ENCODE data around the gene PLIN4. TPM values are rescaled to one million over a fixed set of nuclear protein-coding genes. Genes with fewer than 3 reads are reported as not detected.

The PLIN4 gene
- total RNA-seq, 4 donors from 2014 or later, result 65.1 to 689 (median 138) TPM

- Histone ChIP-seq H3K4me1 (no peaks in the 10 kb centered on the region), H3K36me3 (no peaks in the 10 kb centered on the region), H3K27ac (no peak overlapping the region), H3K27me3 (peaks cover 0 to 17% of the 10 kb centered on the region in 2 donors), H3K4me3 (no peak overlapping the region), H3K9me3 (no peaks in the 10 kb centered on the region)
- TF ChIP-seq CTCF (IDR thresholded peaks at IDR 0.05) (no peak), EP300 (IDR thresholded peaks at IDR 0.05) (no peak), POLR2A (IDR thresholded peaks at IDR 0.05) (no peak)
- 70 to 79% methylated on average over 20 to 23 of the region's 23 CpGs for WGBS, 2 donors
- DNase-seq (ENCODE audit: low spot score in 2 of 2), result no peak
These were observed 7.3 kb upstream of the PLIN4 start for GRCh38 chr19:4525563-4526002.

- no peaks in the 10 kb centered on the region for H3K9me3 ChIP-seq
- H3K27me3 ChIP-seq, result peaks cover 0 to 16% of the 10 kb centered on the region in 2 donors
- H3K27ac ChIP-seq, result no peak overlapping the region
- no peaks in the 10 kb centered on the region for H3K36me3 ChIP-seq
- no peak overlapping the region for H3K4me3 ChIP-seq
- 65 to 68% methylated on average over 21 of the region's 23 CpGs for WGBS, 2 donors
- TF ChIP-seq POLR2A (IDR thresholded peaks at IDR 0.05) (no peak), CTCF (IDR thresholded peaks at IDR 0.05) (peak; percentile 43 to 66 (median 58))
- peak; percentile 28 to 63 for DNase-seq (ENCODE audit: low spot score in 2 of 2)
- no peaks in the 10 kb centered on the region for H3K4me1 ChIP-seq
These were observed 6.7 kb upstream of the PLIN4 start for GRCh38 chr19:4524808-4525562.

GRCh38 chr19:4523306-4524110 lies 5.2 kb upstream of the PLIN4 start:
- DNase-seq (ENCODE audit: low spot score in 2 of 2), result peak in 1 of 2 donors; percentile 24
- Histone ChIP-seq H3K9me3 (no peaks in the 10 kb centered on the region), H3K4me1 (peaks cover 0 to 10% (median 0%) of the 10 kb centered on the region in 4 donors), H3K27me3 (peaks cover 0 to 20% of the 10 kb centered on the region in 2 donors), H3K4me3 (no peak overlapping the region), H3K36me3 (no peaks in the 10 kb centered on the region), H3K27ac (no peak overlapping the region)
- 46 to 78% methylated on average over 20 to 50 of the region's 53 CpGs for WGBS, 2 donors
- TF ChIP-seq CTCF (IDR thresholded peaks at IDR 0.05) (peak in 3 of 5 experiments; percentile 27 to 48 (median 35)), POLR2A (IDR thresholded peaks at IDR 0.05) (no peak), EP300 (IDR thresholded peaks at IDR 0.05) (no peak)

GRCh38 chr19:4522291-4523002 lies 4.2 kb upstream of the PLIN4 start:
- no peaks in the 10 kb centered on the region for H3K9me3 ChIP-seq
- H3K27me3 ChIP-seq, result peaks cover 0 to 30% of the 10 kb centered on the region in 2 donors
- 74 to 77% methylated on average over 15 of the region's 15 CpGs for WGBS, 2 donors
- no peak for DNase-seq (ENCODE audit: low spot score in 2 of 2)
- no peak overlapping the region for H3K4me3 ChIP-seq
- H3K36me3 ChIP-seq, result no peaks in the 10 kb centered on the region
- peaks cover 0 to 14% (median 0%) of the 10 kb centered on the region in 4 donors for H3K4me1 ChIP-seq
- no peak overlapping the region for H3K27ac ChIP-seq
- TF ChIP-seq CTCF (IDR thresholded peaks at IDR 0.05), result no peak
- TF ChIP-seq POLR2A (IDR thresholded peaks at IDR 0.05), result no peak
- no peak for TF ChIP-seq EP300 (IDR thresholded peaks at IDR 0.05)
